ENCODE data around the gene ZNF483. TPM values are rescaled to one million over a fixed set of nuclear protein-coding genes. Genes with fewer than 3 reads are reported as not detected.
A peak's percentile ranks its signal among the peaks of the same experiment; 100 is the strongest.

The ZNF483 gene
- total and polyA plus RNA-seq, 12 donors = 1.2 to 25.1 (median 16.6) TPM

- Histone ChIP-seq H3K27me3 (no peaks in the 10 kb centered on the region), H3K36me3 (replicated peaks in 1 of 2) (no peaks in the 10 kb centered on the region), H3K27ac (no peak overlapping the region), H3K9me3 (replicated peaks in 1 of 3) (no peaks in the 10 kb centered on the region), H3K4me3 (no peak overlapping the region), H3K4me1 (replicated peaks in 1 of 2) (no peaks in the 10 kb centered on the region)
- no peak for DNase-seq
- intact Hi-C loops (cut with DNase I) = no loop called here
- no peak for TF ChIP-seq POLR2A (IDR thresholded peaks at IDR 0.05)
- no peak for TF ChIP-seq CTCF (IDR thresholded peaks at IDR 0.05)
Observed at GRCh38 chr9:111514967-111515366, 10.0 kb upstream of the ZNF483 start.

- Histone ChIP-seq H3K4me1 (replicated peaks in 1 of 2) (no peaks in the 10 kb centered on the region), H3K9me3 (replicated peaks in 1 of 3) (no peaks in the 10 kb centered on the region), H3K36me3 (replicated peaks in 1 of 2) (no peaks in the 10 kb centered on the region), H3K27me3 (no peaks in the 10 kb centered on the region), H3K4me3 (no peak overlapping the region), H3K27ac (no peak overlapping the region)
- no peak for DNase-seq
- TF ChIP-seq POLR2A (IDR thresholded peaks at IDR 0.05) (no peak), CTCF (IDR thresholded peaks at IDR 0.05) (no peak)
- intact Hi-C loops (cut with DNase I) = no loop called here
- WGBS, 4 donors = 75 to 94% (median 88%) methylated on average over 2 of the region's 2 CpGs
Observed at GRCh38 chr9:111516061-111516465, 8.9 kb upstream of the ZNF483 start.

GRCh38 chr9:111524731-111525055 lies 286 bp upstream of the ZNF483 start:
- intact Hi-C loops (cut with DNase I) = no loop called here

DNA sequence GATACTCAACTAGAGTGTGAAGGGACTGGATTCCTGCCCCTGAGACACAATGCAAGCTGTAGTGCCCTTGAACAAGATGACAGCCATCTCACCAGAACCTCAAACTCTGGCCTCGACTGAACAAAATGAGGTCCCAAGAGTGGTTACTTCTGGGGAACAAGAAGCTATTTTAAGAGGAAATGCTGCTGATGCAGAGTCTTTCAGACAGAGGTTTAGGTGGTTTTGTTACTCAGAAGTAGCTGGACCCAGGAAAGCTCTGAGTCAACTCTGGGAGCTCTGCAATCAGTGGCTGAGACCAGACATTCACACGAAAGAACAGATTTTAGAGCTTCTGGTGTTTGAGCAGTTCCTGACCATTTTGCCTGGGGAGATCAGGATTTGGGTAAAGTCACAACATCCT lies 2.4 kb downstream of the ZNF483 start:
- 90 to 100% (median 94%) methylated on average over 2 of the region's 2 CpGs for WGBS, 4 donors
- Histone ChIP-seq H3K27ac (no peak overlapping the region), H3K4me3 (no peak overlapping the region), H3K27me3 (no peaks in the 10 kb centered on the region), H3K36me3 (replicated peaks in 1 of 2) (no peaks in the 10 kb centered on the region), H3K9me3 (replicated peaks in 1 of 3) (no peaks in the 10 kb centered on the region), H3K4me1 (replicated peaks in 1 of 2) (peaks cover 0 to 7% of the 10 kb centered on the region in 2 donors)
- DNase-seq = no peak
- TF ChIP-seq POLR2A (IDR thresholded peaks at IDR 0.05) (no peak), CTCF (IDR thresholded peaks at IDR 0.05) (no peak)
- intact Hi-C loops (cut with DNase I) = no loop called here

More at GRCh38 chr9:111524731-111525055, 286 bp upstream of the ZNF483 start:
- Histone ChIP-seq H3K4me3 (peak overlapping the region in 3 of 4 donors; percentile 65 to 97 (median 66)), H3K27me3 (no peaks in the 10 kb centered on the region), H3K9me3 (replicated peaks in 1 of 3) (no peaks in the 10 kb centered on the region), H3K27ac (peak overlapping the region in 1 of 5 donors; percentile 78), H3K4me1 (replicated peaks in 1 of 2) (peaks cover 0 to 7% of the 10 kb centered on the region in 2 donors), H3K36me3 (replicated peaks in 1 of 2) (no peaks in the 10 kb centered on the region)
- TF ChIP-seq CTCF (IDR thresholded peaks at IDR 0.05) (no peak), POLR2A (IDR thresholded peaks at IDR 0.05) (no peak)
- no peak for DNase-seq
- 25 to 55% (median 27%) methylated on average over 3 to 7 of the region's 7 CpGs for WGBS, 4 donors
